A549 (cell line): Measurements from ENCODE around the gene CALML5. TPM values are rescaled to one million over a fixed set of nuclear protein-coding genes. Genes with fewer than 3 reads are reported as not detected.

Experiments used
- ATAC-seq, 2 experiments: fragments of 200-7000 bp in 1 of 2; fragments of >200 bp in 1 of 2; cut with Nextera tagmentation in 1 of 2; cut with Tn5 transposase in 1 of 2; 3 replicates each; pipeline versions ENCODE4 v1.8.0 to v1.9.1; 2018 to 2020; ENCODE audit warnings: mild to moderate bottlenecking in 1 of 2, moderate library complexity in 1 of 2
- CTCF ChIA-PET: fragments of 300-600 bp; sonication (Branson Sonifier 250); formaldehyde crosslinking; extraction: SDS; loops from one replicate; lab custom pipeline; 2021; ENCODE audit warnings: antibody characterized with exemption, inconsistent platforms; lab: Yijun Ruan, JAX
- POLR2A ChIA-PET: fragments of 350-600 bp; formaldehyde crosslinking; extraction: SDS; loops from one replicate; lab custom pipeline; 2021; ENCODE audit warnings: antibody characterized with exemption, inconsistent platforms; lab: Yijun Ruan, JAX
- DNase-seq, 2 experiments: peaks; one replicate each; pipeline versions ENCODE4 v3.0.0 to v3.0.0-alpha.2; 2011 to 2016; ENCODE audit warnings: low read depth in 1 of 2, low spot score in 1 of 2
- FAIRE-seq: peaks from 2 replicates; lab custom pipeline; 2011; peaks lifted over from hg19 to GRCh38; lab: Jason Lieb, UNC
- H3K27ac ChIP-seq, 2 experiments: fragments of >200 bp; sonication (Bioruptor Twin); formaldehyde crosslinking; 3 replicates each; pipeline ENCODE4 v1.5.1; 2016 to 2017
- H3K4me1 ChIP-seq: fragments of >200 bp; sonication (Bioruptor Twin); formaldehyde crosslinking; 3 replicates; pipeline ENCODE4 v1.6.1; 2016
- H3K4me2 ChIP-seq: fragments of >200 bp; sonication (Bioruptor Twin); formaldehyde crosslinking; 3 replicates; pipeline ENCODE4 v1.6.1; 2016
- H3K4me3 ChIP-seq: fragments of >200 bp; sonication (Bioruptor Twin); formaldehyde crosslinking; 3 replicates; pipeline ENCODE4 v1.5.1; 2016
- H3K9me3 ChIP-seq: fragments of >200 bp; sonication (Bioruptor Twin); formaldehyde crosslinking; 3 replicates; pipeline ENCODE4 v1.6.1; 2016
- CHD2 ChIP-seq: fragments of 150-350 bp; IDR thresholded peaks from 2 replicates; pipeline ENCODE4 v1.6.1; 2014; ENCODE audit warnings: low read length; ENCODE audit not compliant: partially characterized antibody
- E2F6 ChIP-seq: IDR thresholded peaks from 2 replicates; pipeline ENCODE4 v1.6.1; 2012; ENCODE audit warnings: low read depth, borderline replicate concordance
- EP300 ChIP-seq, 2 experiments: fragments of >200 bp; sonication (Bioruptor Twin); formaldehyde crosslinking; IDR thresholded peaks; 2 replicates in 1 of 2; 3 replicates in 1 of 2; pipeline ENCODE4 v1.6.1; 2016 to 2017
- FOSL2 ChIP-seq, 2 experiments: fragments of 450-650 bp in 1 of 2; fragments of >200 bp in 1 of 2; sonication (Bioruptor Twin) in 1 of 2; formaldehyde crosslinking; IDR thresholded peaks; 2 replicates each; pipeline versions ENCODE4 v1.5.0 to v1.6.1; 2016 to 2020; ENCODE audit warnings: mild to moderate bottlenecking in 1 of 2, moderate library complexity in 1 of 2
- FOXS1 ChIP-seq: fragments of 250-450 bp; sonication (Bioruptor Pico); IDR thresholded peaks from 2 replicates; pipeline ENCODE4 v1.5.0; 2020; ENCODE audit warnings: mild to moderate bottlenecking, moderate library complexity
- HMGXB4 ChIP-seq: fragments of 250-450 bp; sonication (Bioruptor Pico); IDR thresholded peaks from 2 replicates; pipeline ENCODE4 v1.5.0; 2021; ENCODE audit warnings: mild to moderate bottlenecking, moderate library complexity, borderline replicate concordance
- HOXA7 ChIP-seq: fragments of 250-450 bp; sonication (Bioruptor Pico); IDR thresholded peaks from 2 replicates; pipeline ENCODE4 v1.5.0; 2020; ENCODE audit warnings: mild to moderate bottlenecking, moderate library complexity
- HOXB5 ChIP-seq: fragments of 250-450 bp; sonication (Bioruptor Pico); IDR thresholded peaks from 2 replicates; pipeline ENCODE4 v1.5.0; 2020; ENCODE audit warnings: mild to moderate bottlenecking, moderate library complexity
- KDM1A ChIP-seq: fragments of 200-600 bp; sonication (generic); IDR thresholded peaks from 2 replicates; pipeline ENCODE4 v1.6.1; 2016; ENCODE audit warnings: low read depth, mild to moderate bottlenecking
- MAZ ChIP-seq: fragments of 150-350 bp; IDR thresholded peaks from 2 replicates; pipeline ENCODE4 v1.6.1; 2014; ENCODE audit warnings: antibody characterized with exemption, low read depth, low read length, borderline replicate concordance
- NR3C1 ChIP-seq: fragments of >200 bp; sonication (Bioruptor Twin); formaldehyde crosslinking; IDR thresholded peaks from 3 replicates; pipeline ENCODE4 v1.6.1; 2017
- POLR2A ChIP-seq: IDR thresholded peaks from 2 replicates; pipeline ENCODE4 v1.6.1; 2012; ENCODE audit warnings: mild to moderate bottlenecking, low read length
- RFX5 ChIP-seq: fragments of 450-650 bp; IDR thresholded peaks from 2 replicates; pipeline ENCODE4 v1.7.1; 2014; ENCODE audit warnings: antibody characterized with exemption, mild to moderate bottlenecking, moderate library complexity
- RNF2 ChIP-seq: fragments of 200-600 bp; sonication (generic); IDR thresholded peaks from 2 replicates; pipeline ENCODE4 v1.6.1; 2016; ENCODE audit warnings: low read depth, mild to moderate bottlenecking, antibody characterized with exemption, moderate library complexity, borderline replicate concordance
- WGBS: methylation state at CpG from one replicate; pipeline ENCODE4 v1.1.6; 2017; ENCODE audit errors: missing lambda C conversion rate; 5-methylcytosine and 5-hydroxymethylcytosine counted together
- polyA plus RNA-seq, 4 experiments: library from polyadenylated mRNA; depleted of rRNA in 3 of 4; stranded (reverse); fragments of >200 nt; fragmentation: RNase III in 1 of 4; extraction: RNeasy Plus Mini Kit Qiagen cat#74134 plus additional on column Dnase treatment in 1 of 4; gene quantifications; 2 replicates in 3 of 4; 3 replicates in 1 of 4; pipeline ENCODE4 v1.2.3, GENCODE V29; 2011 to 2017

Gene CALML5
- polyA plus RNA-seq, 2 of the 4 experiments (the other 2 are of a cell fraction): not detected

GRCh38 chr10:5507649-5508131 lies 8.3 kb upstream of the CALML5 start:
- no peak for FAIRE-seq
- no peaks in the 10 kb centered on the region for H3K4me1 ChIP-seq
- H3K27ac ChIP-seq: no peak overlapping the region
- DNase-seq: no peak
- POLR2A ChIA-PET: no interaction called here
- no peak for TF ChIP-seq HOXA7
- no peak for TF ChIP-seq KDM1A
- TF ChIP-seq FOXS1: no peak
- no peak for TF ChIP-seq RNF2
- no peak for TF ChIP-seq HOXB5 (CRISPR knock-in tag)
- TF ChIP-seq EP300 (IDR thresholded peaks at IDR 0.05): no peak
- TF ChIP-seq HMGXB4 (CRISPR knock-in tag): no peak
- no peak for TF ChIP-seq MAZ
- no peak for TF ChIP-seq NR3C1
- no peak for TF ChIP-seq E2F6
- TF ChIP-seq POLR2A: no peak
- no peaks in the 10 kb centered on the region for H3K9me3 ChIP-seq
- H3K4me2 ChIP-seq: no peak overlapping the region
- 98% methylated on average over 7 of the region's 14 CpGs for WGBS
- no peak overlapping the region for H3K4me3 ChIP-seq
- CTCF ChIA-PET: no interaction called here
- no peak for ATAC-seq

- ATAC-seq: no peak
- CTCF ChIA-PET: interaction anchor here (0.7 to 2.7 kb wide), 2 partner anchors 44 to 116 kb away, joined by 3 to 7 read pairs; no protein-coding TSS in a partner anchor
Observed at GRCh38 chr10:5506751-5507648, 7.6 kb upstream of the CALML5 start.

GRCh38 chr10:5506246-5506645 lies 6.9 kb upstream of the CALML5 start:
- no peak for FAIRE-seq
- H3K27ac ChIP-seq: 0 out of 6 replicates have a peak overlapping the region, but pooled peaks of 1 of the 2 experiments have one; percentile 20
- TF ChIP-seq CHD2: no peak
- no peaks in the 10 kb centered on the region for H3K4me1 ChIP-seq
- no peak overlapping the region for H3K4me3 ChIP-seq
- WGBS: 74% methylated on average over 2 of the region's 2 CpGs
- no peak for ATAC-seq
- no peak overlapping the region for H3K4me2 ChIP-seq
- DNase-seq: no peak
- CTCF ChIA-PET: interaction anchor here (0.7 to 2.7 kb wide), 2 partner anchors 44 to 117 kb away, joined by 3 to 7 read pairs; no protein-coding TSS in a partner anchor
- no peaks in the 10 kb centered on the region for H3K9me3 ChIP-seq
- POLR2A ChIA-PET: no interaction called here

More at GRCh38 chr10:5506751-5507648, 7.6 kb upstream of the CALML5 start:
- Histone ChIP-seq H3K4me3 (no peak overlapping the region), H3K4me1 (no peaks in the 10 kb centered on the region), H3K9me3 (no peaks in the 10 kb centered on the region), H3K4me2 (no peak overlapping the region), H3K27ac (0 out of 6 replicates have a peak overlapping the region, but pooled peaks of 1 of the 2 experiments have one; percentile 9)
- TF ChIP-seq FOSL2 (IDR thresholded peaks at IDR 0.05) (no peak), FOSL2 (CRISPR knock-in tag; IDR thresholded peaks at IDR 0.05) (no peak), RFX5 (no peak)
- 92% methylated on average over 13 of the region's 19 CpGs for WGBS
- POLR2A ChIA-PET: no interaction called here
- FAIRE-seq: no peak
- no peak for DNase-seq
